Neural crest cell (in vitro differentiated cells): ENCODE results near the gene HEATR3. TPM values are rescaled to one million over a fixed set of nuclear protein-coding genes. Genes with fewer than 3 reads are reported as not detected.

Experiments
- DNase-seq: peaks from one replicate; pipeline ENCODE4 v3.0.0; 2021; ENCODE audit warnings: low read depth, mixed read lengths, low spot score
- H3K27ac Mint-ChIP-seq: one replicate; pipeline ENCODE4 v1.8.0; 2021; ENCODE audit warnings: mild to moderate bottlenecking, mixed read lengths; ENCODE audit not compliant: unreplicated experiment
- H3K27me3 Mint-ChIP-seq: 2 replicates; pipeline ENCODE4 v1.8.0; 2021; ENCODE audit warnings: low read depth, mild to moderate bottlenecking, mixed read lengths
- H3K36me3 Mint-ChIP-seq: 2 replicates; pipeline ENCODE4 v1.8.0; 2021; ENCODE audit warnings: low read depth, mild to moderate bottlenecking, mixed read lengths
- H3K4me1 Mint-ChIP-seq: 2 replicates; pipeline ENCODE4 v1.8.0; 2021; ENCODE audit warnings: mixed read lengths
- H3K4me3 Mint-ChIP-seq: one replicate; pipeline ENCODE4 v1.8.0; 2021; ENCODE audit warnings: mild to moderate bottlenecking, mixed read lengths
- H3K9me3 Mint-ChIP-seq: 2 replicates; pipeline ENCODE4 v1.8.0; 2021; ENCODE audit warnings: mixed read lengths
- CTCF ChIP-seq: fragments of 200-600 bp; sonication (generic); conservative IDR thresholded peaks from 2 replicates; pipeline ENCODE4 v1.5.0; 2021; ENCODE audit warnings: antibody characterized with exemption, mild to moderate bottlenecking
- total RNA-seq: library from RNA; stranded (reverse); gene quantifications from 2 replicates; pipeline ENCODE4 v1.2.1, GENCODE V29; 2021

HEATR3 gene
- total RNA-seq, 1 donor from 2014 or later: 25.4 TPM

GRCh38 chr16:50037662-50038220 lies 28.0 kb upstream of the HEATR3 start:
- Mint-ChIP-seq H3K4me3 (no peak overlapping the region), H3K36me3 (peaks cover 3% of the 10 kb centered on the region), H3K27me3 (peaks cover under 1% of the 10 kb centered on the region), H3K27ac (no peak overlapping the region), H3K4me1 (peaks cover 4% of the 10 kb centered on the region), H3K9me3 (no peaks in the 10 kb centered on the region)
- no peak for TF ChIP-seq CTCF
- no peak for DNase-seq

GRCh38 chr16:50038286-50038685 lies 27.5 kb upstream of the HEATR3 start:
- H3K4me1 Mint-ChIP-seq: peaks cover 4% of the 10 kb centered on the region
- H3K27ac Mint-ChIP-seq: no peak overlapping the region
- H3K36me3 Mint-ChIP-seq: peaks cover 3% of the 10 kb centered on the region
- peaks cover 5% of the 10 kb centered on the region for H3K27me3 Mint-ChIP-seq
- H3K4me3 Mint-ChIP-seq: no peak overlapping the region
- no peak for TF ChIP-seq CTCF
- no peaks in the 10 kb centered on the region for H3K9me3 Mint-ChIP-seq
- DNase-seq: no peak

- Mint-ChIP-seq H3K4me1 (peaks cover 4% of the 10 kb centered on the region), H3K9me3 (no peaks in the 10 kb centered on the region), H3K27ac (no peak overlapping the region), H3K36me3 (peaks cover 3% of the 10 kb centered on the region), H3K4me3 (no peak overlapping the region), H3K27me3 (peaks cover 9% of the 10 kb centered on the region)
- no peak for TF ChIP-seq CTCF
- no peak for DNase-seq
Observed at GRCh38 chr16:50038756-50039529, 26.8 kb upstream of the HEATR3 start.

- TF ChIP-seq CTCF: no peak
- no peaks in the 10 kb centered on the region for H3K36me3 Mint-ChIP-seq
- H3K27ac Mint-ChIP-seq: no peak overlapping the region
- DNase-seq: no peak
- no peaks in the 10 kb centered on the region for H3K9me3 Mint-ChIP-seq
- peaks cover 4% of the 10 kb centered on the region for H3K4me1 Mint-ChIP-seq
- no peak overlapping the region for H3K4me3 Mint-ChIP-seq
- peaks cover 10% of the 10 kb centered on the region for H3K27me3 Mint-ChIP-seq
Observed at GRCh38 chr16:50040018-50040417, 25.8 kb upstream of the HEATR3 start.

GRCh38 chr16:50040710-50041109 lies 25.1 kb upstream of the HEATR3 start:
- no peaks in the 10 kb centered on the region for H3K9me3 Mint-ChIP-seq
- H3K36me3 Mint-ChIP-seq: no peaks in the 10 kb centered on the region
- DNase-seq: no peak
- H3K27me3 Mint-ChIP-seq: peaks cover 10% of the 10 kb centered on the region
- H3K4me3 Mint-ChIP-seq: no peak overlapping the region
- peaks cover 4% of the 10 kb centered on the region for H3K4me1 Mint-ChIP-seq
- H3K27ac Mint-ChIP-seq: no peak overlapping the region
- no peak for TF ChIP-seq CTCF
